HCT116 (cell line): Measurements from ENCODE around the gene ERMN. TPM values are rescaled to one million over a fixed set of nuclear protein-coding genes. Genes with fewer than 3 reads are reported as not detected.

ENCODE experiments used
- ATAC-seq: fragments of 200-7000 bp; cut with Tn5 transposase; 2 replicates; pipeline ENCODE4 v1.9.1; 2020; ENCODE audit warnings: mild to moderate bottlenecking, moderate library complexity
- BruUV-seq: library from RNA; stranded (reverse); fragments of 400-500 nt; replicated peaks from 2 replicates; lab custom pipeline; 2021; lab: Mats Ljungman, UMichigan
- CTCF ChIA-PET: fragments of 300-600 bp; sonication (Branson Sonifier 250); formaldehyde crosslinking; loops from one replicate; lab custom pipeline; 2021; ENCODE audit warnings: antibody characterized with exemption; lab: Charles Lee
- POLR2A ChIA-PET: fragments of 300-600, 350-600 bp; sonication (Branson Sonifier 250); formaldehyde crosslinking; loops from one replicate; lab custom pipeline; 2021; ENCODE audit warnings: antibody characterized with exemption; lab: Charles Lee
- RAD21 ChIA-PET, 2 experiments: fragments of 300-600 bp; sonication (Branson Sonifier 250); formaldehyde crosslinking; loops; one replicate each; lab custom pipeline; 2023; ENCODE audit warnings: low total read pairs in 2 of 2; ENCODE audit not compliant: uncharacterized antibody in 2 of 2, unreplicated experiment in 2 of 2, low non-redundant PET in 1 of 2; lab: Charles Lee
- DNase-seq: peaks from one replicate; pipeline ENCODE4 v3.0.0-alpha.2; 2010; ENCODE audit warnings: low read depth, low spot score
- H2AFZ ChIP-seq: fragments of 200-600 bp; shearing (Covaris generic), sonication (generic); 2 replicates; pipeline ENCODE4 v1.6.1; 2017; ENCODE audit warnings: low read depth, mixed run types, mixed read lengths, antibody characterized with exemption, low read length; ENCODE audit not compliant: poor library complexity, severe bottlenecking
- H3K27ac ChIP-seq: 2 replicates; pipeline ENCODE4 v1.5.1; 2012; ENCODE audit warnings: low read depth, low read length
- H3K27me3 ChIP-seq: fragments of 200-600 bp; sonication (generic); 2 replicates; pipeline ENCODE4 v1.6.1; 2016; ENCODE audit warnings: mixed run types, low read length, mixed read lengths; ENCODE audit not compliant: insufficient read depth
- H3K36me3 ChIP-seq, 2 experiments: fragments of 200-500 bp in 1 of 2; fragments of 200-600 bp in 1 of 2; sonication (Bioruptor generic) in 1 of 2; sonication (generic) in 1 of 2; 2 replicates each; pipeline versions ENCODE4 v1.5.1 to v1.6.1; 2014 to 2016; ENCODE audit warnings: low read length in 2 of 2, inconsistent platforms in 1 of 2, mixed read lengths in 1 of 2, mixed run types in 1 of 2; ENCODE audit not compliant: insufficient read depth in 2 of 2, control insufficient read depth in 1 of 2
- H3K4me1 ChIP-seq, 2 experiments: fragments of 200-600 bp in 1 of 2; sonication (generic) in 1 of 2; 2 replicates each; pipeline versions ENCODE4 v1.5.1 to v1.6.1; 2012 to 2017; ENCODE audit warnings: low read length in 2 of 2, inconsistent platforms in 1 of 2, mild to moderate bottlenecking in 1 of 2, mixed read lengths in 1 of 2, mixed run types in 1 of 2, moderate library complexity in 1 of 2; ENCODE audit not compliant: insufficient read depth in 2 of 2, control insufficient read depth in 1 of 2
- H3K4me2 ChIP-seq: fragments of 200-600 bp; sonication (generic); 2 replicates; pipeline ENCODE4 v1.6.1; 2017; ENCODE audit warnings: mixed run types, low read length, mixed read lengths
- H3K4me3 ChIP-seq, 2 experiments: fragments of 200-600 bp in 1 of 2; sonication (generic) in 1 of 2; replicated peaks in 1 of 2; 2 replicates each; pipeline ENCODE4 v1.5.1; 2011 to 2016; ENCODE audit warnings: low read length in 2 of 2, control low read depth in 1 of 2, low read depth in 1 of 2, mild to moderate bottlenecking in 1 of 2, mixed read lengths in 1 of 2, mixed run types in 1 of 2
- H3K79me2 ChIP-seq: fragments of 200-600 bp; sonication (generic); 2 replicates; pipeline ENCODE4 v1.6.1; 2017; ENCODE audit warnings: mild to moderate bottlenecking, mixed run types, low read length, moderate library complexity, mixed read lengths; ENCODE audit not compliant: insufficient read depth
- H3K9ac ChIP-seq: fragments of 200-600 bp; sonication (generic); 2 replicates; pipeline ENCODE4 v1.6.1; 2016; ENCODE audit warnings: low read length, mixed read lengths
- H3K9me2 ChIP-seq: fragments of 200-600 bp; sonication (generic), shearing (Covaris generic); 2 replicates; pipeline ENCODE4 v1.6.1; 2017; ENCODE audit warnings: mixed run types, mild to moderate bottlenecking, moderate library complexity; ENCODE audit not compliant: insufficient read depth
- H3K9me3 ChIP-seq, 2 experiments: fragments of 200-500 bp in 1 of 2; fragments of 200-600 bp in 1 of 2; sonication (Bioruptor generic) in 1 of 2; sonication (generic) in 1 of 2; 2 replicates each; pipeline ENCODE4 v1.6.1; 2014 to 2017; ENCODE audit warnings: low read length in 2 of 2, mixed read lengths in 2 of 2, inconsistent platforms in 1 of 2, low read depth in 1 of 2, mild to moderate bottlenecking in 1 of 2, mixed run types in 1 of 2, moderate library complexity in 1 of 2; ENCODE audit not compliant: control insufficient read depth in 1 of 2, insufficient read depth in 1 of 2
- H4K20me1 ChIP-seq: fragments of 200-600 bp; sonication (generic), shearing (Covaris generic); 2 replicates; pipeline ENCODE4 v1.6.1; 2017; ENCODE audit warnings: mixed run types, mild to moderate bottlenecking, moderate library complexity; ENCODE audit not compliant: insufficient read depth
- CEBPB ChIP-seq: IDR thresholded peaks from 2 replicates; pipeline ENCODE4 v1.6.1; 2012; ENCODE audit warnings: low read depth
- CTCF ChIP-seq, 3 experiments: fragments of 200-600 bp in 1 of 3; sonication (generic) in 1 of 3; IDR thresholded peaks in 2 of 3; conservative IDR thresholded peaks in 1 of 3; 2 replicates each; pipeline ENCODE4 v1.5.1; 2012 to 2017; ENCODE audit warnings: low read depth in 2 of 3, low read length in 2 of 3, antibody characterized with exemption in 1 of 3, borderline replicate concordance in 1 of 3, control low read depth in 1 of 3, mild to moderate bottlenecking in 1 of 3, mixed read lengths in 1 of 3, mixed run types in 1 of 3, moderate library complexity in 1 of 3; ENCODE audit not compliant: insufficient read depth in 1 of 3
- EGR1 ChIP-seq: IDR thresholded peaks from 2 replicates; pipeline ENCODE4 v1.6.1; 2012; ENCODE audit warnings: low read depth
- ELF1 ChIP-seq: IDR thresholded peaks from 2 replicates; pipeline ENCODE4 v1.6.1; 2012; ENCODE audit warnings: low read depth, borderline replicate concordance
- EZH2 ChIP-seq: fragments of 200-600 bp; sonication (generic); IDR thresholded peaks from 2 replicates; pipeline ENCODE4 v1.6.1; 2017; ENCODE audit warnings: antibody characterized with exemption, mixed run types
- EZH2phosphoT487 ChIP-seq: fragments of 200-600 bp; IDR thresholded peaks from 2 replicates; pipeline ENCODE4 v1.6.1; 2018; ENCODE audit warnings: antibody characterized with exemption, borderline replicate concordance
- FOSL1 ChIP-seq: IDR thresholded peaks from 2 replicates; pipeline ENCODE4 v1.6.1; 2012; ENCODE audit warnings: low read depth
- MAX ChIP-seq: IDR thresholded peaks from 2 replicates; pipeline ENCODE4 v1.6.1; 2012
- POLR2A ChIP-seq: IDR thresholded peaks from 2 replicates; pipeline ENCODE4 v1.7.0; 2011; ENCODE audit warnings: borderline replicate concordance; ENCODE audit not compliant: insufficient read depth, insufficient read length; ENCODE audit errors: extremely low read depth
- POLR2AphosphoS5 ChIP-seq: IDR thresholded peaks from 2 replicates; pipeline ENCODE4 v1.6.1; 2011; ENCODE audit warnings: mild to moderate bottlenecking, low read depth, low read length, moderate library complexity
- REST ChIP-seq: IDR thresholded peaks from 2 replicates; pipeline ENCODE4 v1.6.1; 2012; ENCODE audit warnings: low read depth
- SIN3A ChIP-seq: IDR thresholded peaks from 2 replicates; pipeline ENCODE4 v1.6.1; 2012; ENCODE audit warnings: low read depth
- SP1 ChIP-seq: IDR thresholded peaks from 2 replicates; pipeline ENCODE4 v1.6.1; 2012; ENCODE audit warnings: low read depth
- TCF7L2 ChIP-seq: IDR thresholded peaks from 2 replicates; pipeline ENCODE4 v1.7.0; 2011; ENCODE audit warnings: borderline replicate concordance, inconsistent platforms; ENCODE audit not compliant: insufficient read depth, insufficient read length; ENCODE audit errors: extremely low read depth
- YY1 ChIP-seq: IDR thresholded peaks from 2 replicates; pipeline ENCODE4 v1.6.1; 2011; ENCODE audit warnings: low read length, low read depth, moderate library complexity, mild to moderate bottlenecking; ENCODE audit not compliant: insufficient replicate concordance; ENCODE audit errors: extremely low read depth
- ZNF274 ChIP-seq: fragments of 200-500 bp; sonication (Bioruptor generic); IDR thresholded peaks from 2 replicates; pipeline ENCODE4 v1.6.1; 2014; ENCODE audit warnings: mild to moderate bottlenecking, low read depth, low read length, inconsistent platforms
- intact Hi-C: fragments of 100-400 bp; cut with micrococcal nuclease; formaldehyde crosslinking; loops from 2 replicates; pipeline ENCODE4 v1.10.0; 2022
- total RNA-seq: library from RNA; stranded (reverse); gene quantifications from one replicate; pipeline ENCODE4 v1.2.1, GENCODE V29; 2021; ENCODE audit not compliant: unreplicated experiment
- TF ChIP-seq, protein P1 (sequence below): IDR thresholded peaks from 2 replicates; pipeline ENCODE4 v1.6.1; 2011; ENCODE audit warnings: mild to moderate bottlenecking, low read length, moderate library complexity; ENCODE audit not compliant: insufficient replicate concordance; ENCODE audit errors: extremely low read depth

Gene ERMN
- total RNA-seq, 1 experiment from 2014 or later: not detected

GRCh38 chr2:157296490-157296889 lies 29.1 kb downstream of the ERMN start:
- CTCF ChIA-PET: no interaction called here
- POLR2A ChIA-PET: no interaction called here
- Histone ChIP-seq H3K4me2 (no peak overlapping the region), H3K4me3 (no peak overlapping the region), H2AFZ (no peak overlapping the region), H3K9me3 (no peaks in the 10 kb centered on the region), H3K79me2 (no peaks in the 10 kb centered on the region), H3K4me1 (no peaks in the 10 kb centered on the region), H3K27ac (no peak overlapping the region), H3K9me2 (no peaks in the 10 kb centered on the region), H3K9ac (no peak overlapping the region), H4K20me1 (no peaks in the 10 kb centered on the region), H3K27me3 (no peaks in the 10 kb centered on the region), H3K36me3 (no peaks in the 10 kb centered on the region)
- DNase-seq (no peak), ATAC-seq (no peak)
- no TSS peak for BruUV-seq
- TF ChIP-seq EZH2phosphoT487 (no peak), SIN3A (no peak), FOSL1 (no peak), CEBPB (no peak), POLR2A (no peak), POLR2AphosphoS5 (no peak), SP1 (no peak), ZNF274 (no peak), YY1 (no peak), ELF1 (no peak), EZH2 (no peak), REST (no peak), EGR1 (no peak), CTCF (IDR thresholded peaks at IDR 0.05 in 2 of 3, conservative IDR thresholded peaks at IDR 0.05 in 1 of 3; ENCODE audit: borderline replicate concordance in 1 of 3, insufficient read depth in 1 of 3, low read depth in 2 of 3, low read length in 2 of 3) (no peak), TCF7L2 (no peak), MAX (no peak)
- TF ChIP-seq, protein P1, sequence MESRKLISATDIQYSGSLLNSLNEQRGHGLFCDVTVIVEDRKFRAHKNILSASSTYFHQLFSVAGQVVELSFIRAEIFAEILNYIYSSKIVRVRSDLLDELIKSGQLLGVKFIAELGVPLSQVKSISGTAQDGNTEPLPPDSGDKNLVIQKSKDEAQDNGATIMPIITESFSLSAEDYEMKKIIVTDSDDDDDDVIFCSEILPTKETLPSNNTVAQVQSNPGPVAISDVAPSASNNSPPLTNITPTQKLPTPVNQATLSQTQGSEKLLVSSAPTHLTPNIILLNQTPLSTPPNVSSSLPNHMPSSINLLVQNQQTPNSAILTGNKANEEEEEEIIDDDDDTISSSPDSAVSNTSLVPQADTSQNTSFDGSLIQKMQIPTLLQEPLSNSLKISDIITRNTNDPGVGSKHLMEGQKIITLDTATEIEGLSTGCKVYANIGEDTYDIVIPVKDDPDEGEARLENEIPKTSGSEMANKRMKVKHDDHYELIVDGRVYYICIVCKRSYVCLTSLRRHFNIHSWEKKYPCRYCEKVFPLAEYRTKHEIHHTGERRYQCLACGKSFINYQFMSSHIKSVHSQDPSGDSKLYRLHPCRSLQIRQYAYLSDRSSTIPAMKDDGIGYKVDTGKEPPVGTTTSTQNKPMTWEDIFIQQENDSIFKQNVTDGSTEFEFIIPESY: no peak
- intact Hi-C loops: no loop called here
- RAD21 ChIA-PET: no interaction called here
